Breast epithelium (tissue), 3 donors: ENCODE data around the gene UBL3.

Source experiments
- POLR2A ChIP-seq: fragments of 450-650 bp; IDR thresholded peaks from one replicate; pipeline ENCODE4 v1.6.1; 2016; ENCODE audit warnings: antibody characterized with exemption, mild to moderate bottlenecking, moderate library complexity
- TF ChIP-seq, protein P1 (sequence below), 3 donors: fragments of 450-650 bp; IDR thresholded peaks; one replicate each; pipeline ENCODE4 v1.5.1; 2016 to 2017; ENCODE audit warnings: antibody characterized with exemption in 3 of 3, mild to moderate bottlenecking in 3 of 3, moderate library complexity in 3 of 3

DNA sequence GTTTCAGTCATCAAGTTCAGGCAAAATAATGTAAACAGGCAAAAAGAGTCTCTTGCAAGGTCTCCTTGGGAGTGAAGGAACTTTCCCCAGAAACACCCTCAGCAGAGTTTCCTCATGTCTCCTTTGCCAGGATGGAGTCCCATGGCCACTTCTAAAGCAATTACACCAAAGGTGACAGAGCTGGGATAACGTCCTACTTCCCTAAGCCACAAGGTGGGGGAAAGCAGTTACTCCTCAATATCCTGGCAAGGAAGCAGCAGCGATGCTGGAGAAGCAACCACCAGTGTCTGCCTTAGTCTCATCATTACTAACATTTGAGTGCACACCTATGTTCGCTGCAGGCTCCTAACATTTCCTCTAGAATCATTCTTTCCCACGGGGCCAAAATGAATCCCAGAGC is 88.6 kb downstream of the UBL3 start:
- TF ChIP-seq, protein P1, sequence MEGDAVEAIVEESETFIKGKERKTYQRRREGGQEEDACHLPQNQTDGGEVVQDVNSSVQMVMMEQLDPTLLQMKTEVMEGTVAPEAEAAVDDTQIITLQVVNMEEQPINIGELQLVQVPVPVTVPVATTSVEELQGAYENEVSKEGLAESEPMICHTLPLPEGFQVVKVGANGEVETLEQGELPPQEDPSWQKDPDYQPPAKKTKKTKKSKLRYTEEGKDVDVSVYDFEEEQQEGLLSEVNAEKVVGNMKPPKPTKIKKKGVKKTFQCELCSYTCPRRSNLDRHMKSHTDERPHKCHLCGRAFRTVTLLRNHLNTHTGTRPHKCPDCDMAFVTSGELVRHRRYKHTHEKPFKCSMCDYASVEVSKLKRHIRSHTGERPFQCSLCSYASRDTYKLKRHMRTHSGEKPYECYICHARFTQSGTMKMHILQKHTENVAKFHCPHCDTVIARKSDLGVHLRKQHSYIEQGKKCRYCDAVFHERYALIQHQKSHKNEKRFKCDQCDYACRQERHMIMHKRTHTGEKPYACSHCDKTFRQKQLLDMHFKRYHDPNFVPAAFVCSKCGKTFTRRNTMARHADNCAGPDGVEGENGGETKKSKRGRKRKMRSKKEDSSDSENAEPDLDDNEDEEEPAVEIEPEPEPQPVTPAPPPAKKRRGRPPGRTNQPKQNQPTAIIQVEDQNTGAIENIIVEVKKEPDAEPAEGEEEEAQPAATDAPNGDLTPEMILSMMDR (IDR thresholded peaks at IDR 0.05): no peak
- no peak for TF ChIP-seq POLR2A
